SK-N-SH (cell line): ENCODE data around the gene RPA4.

ENCODE experiments used
- CTCF ChIP-seq: fragments of 200-600 bp; sonication (generic); IDR thresholded peaks from 2 replicates; pipeline ENCODE4 v1.6.1; 2017; ENCODE audit warnings: antibody characterized with exemption, mild to moderate bottlenecking, moderate library complexity
- MAX ChIP-seq: IDR thresholded peaks from 2 replicates; pipeline ENCODE4 v1.4.0; 2012; ENCODE audit warnings: low read depth
- MXI1 ChIP-seq: IDR thresholded peaks from 2 replicates; pipeline ENCODE4 v1.6.1; 2012; ENCODE audit warnings: mild to moderate bottlenecking, low read depth, low read length, improper control_type of control experiment
- POLR2AphosphoS5 ChIP-seq: IDR thresholded peaks from 2 replicates; pipeline ENCODE4 v1.6.1; 2012; ENCODE audit warnings: low read depth, low read length
- RCOR1 ChIP-seq: fragments of 150-350 bp; IDR thresholded peaks from 2 replicates; pipeline ENCODE4 v1.6.1; 2017; ENCODE audit warnings: antibody characterized with exemption, low read length

GRCh38 chrX:96861218-96861617, 22.5 kb upstream of the RPA4 start:
- TF ChIP-seq CTCF (no peak), MAX (no peak), POLR2AphosphoS5 (no peak), MXI1 (no peak), RCOR1 (no peak)
